ENCODE measurements around the gene MT3.

Gene MT3

DNA sequence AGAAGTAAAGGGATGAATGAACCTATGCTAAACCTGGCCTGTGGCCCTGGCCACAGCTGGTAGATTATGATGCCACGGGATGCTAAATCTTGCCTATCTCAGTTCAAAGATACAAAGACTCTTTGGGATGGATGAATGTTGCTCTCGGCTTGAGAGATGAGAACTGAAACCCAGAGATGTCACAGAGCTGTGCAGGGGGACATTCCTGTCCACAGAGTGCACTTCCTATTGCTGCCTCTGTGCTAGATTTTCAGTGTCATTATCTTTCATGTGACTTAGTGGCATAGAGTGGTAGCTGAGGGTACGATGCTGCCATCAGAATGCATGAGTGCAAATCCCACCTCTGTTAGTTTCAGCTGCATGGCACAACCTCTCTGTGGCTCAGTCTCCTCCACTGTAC, 40.8 kb downstream of the MT3 start:
- DNase-seq (ENCODE audit: low spot score), result peak; percentile 76
- in situ Hi-C loops (cut with MboI; ENCODE audit: low sequenced_read_pairs, unreplicated experiment), result no loop called here
- TF ChIP-seq, protein P1, sequence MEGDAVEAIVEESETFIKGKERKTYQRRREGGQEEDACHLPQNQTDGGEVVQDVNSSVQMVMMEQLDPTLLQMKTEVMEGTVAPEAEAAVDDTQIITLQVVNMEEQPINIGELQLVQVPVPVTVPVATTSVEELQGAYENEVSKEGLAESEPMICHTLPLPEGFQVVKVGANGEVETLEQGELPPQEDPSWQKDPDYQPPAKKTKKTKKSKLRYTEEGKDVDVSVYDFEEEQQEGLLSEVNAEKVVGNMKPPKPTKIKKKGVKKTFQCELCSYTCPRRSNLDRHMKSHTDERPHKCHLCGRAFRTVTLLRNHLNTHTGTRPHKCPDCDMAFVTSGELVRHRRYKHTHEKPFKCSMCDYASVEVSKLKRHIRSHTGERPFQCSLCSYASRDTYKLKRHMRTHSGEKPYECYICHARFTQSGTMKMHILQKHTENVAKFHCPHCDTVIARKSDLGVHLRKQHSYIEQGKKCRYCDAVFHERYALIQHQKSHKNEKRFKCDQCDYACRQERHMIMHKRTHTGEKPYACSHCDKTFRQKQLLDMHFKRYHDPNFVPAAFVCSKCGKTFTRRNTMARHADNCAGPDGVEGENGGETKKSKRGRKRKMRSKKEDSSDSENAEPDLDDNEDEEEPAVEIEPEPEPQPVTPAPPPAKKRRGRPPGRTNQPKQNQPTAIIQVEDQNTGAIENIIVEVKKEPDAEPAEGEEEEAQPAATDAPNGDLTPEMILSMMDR (IDR thresholded peaks at IDR 0.05; ENCODE audit: borderline replicate concordance, control extremely low read depth, extremely low read depth, insufficient read depth, missing control alignments), result no peak

GRCh38 chr16:56631197-56631596, 41.9 kb downstream of the MT3 start:
- TF ChIP-seq, protein P1 (IDR thresholded peaks at IDR 0.05; ENCODE audit: borderline replicate concordance, control extremely low read depth, extremely low read depth, insufficient read depth, missing control alignments), result no peak
- in situ Hi-C loops (cut with MboI; ENCODE audit: low sequenced_read_pairs, unreplicated experiment), result no loop called here
- DNase-seq (ENCODE audit: low spot score), result no peak

GRCh38 chr16:56631832-56632155, 42.5 kb downstream of the MT3 start:
- DNase-seq (ENCODE audit: low spot score), result no peak
- TF ChIP-seq, protein P1 (IDR thresholded peaks at IDR 0.05; ENCODE audit: borderline replicate concordance, control extremely low read depth, extremely low read depth, insufficient read depth, missing control alignments), result no peak
- in situ Hi-C loops (cut with MboI; ENCODE audit: low sequenced_read_pairs, unreplicated experiment), result no loop called here

- no peak for DNase-seq (ENCODE audit: low spot score)
- in situ Hi-C loops (cut with MboI; ENCODE audit: low sequenced_read_pairs, unreplicated experiment), result no loop called here
- TF ChIP-seq, protein P1 (IDR thresholded peaks at IDR 0.05; ENCODE audit: borderline replicate concordance, control extremely low read depth, extremely low read depth, insufficient read depth, missing control alignments), result no peak
These were observed 43.0 kb downstream of the MT3 start, which contains the start of gene MT1M for GRCh38 chr16:56632156-56632847. Gene MT1M (plus strand): TSS chr16:56632659. CDS start chr16:56632732, 73 bp downstream.

- TF ChIP-seq, protein P1 (IDR thresholded peaks at IDR 0.05; ENCODE audit: borderline replicate concordance, control extremely low read depth, extremely low read depth, insufficient read depth, missing control alignments), result no peak
- DNase-seq (ENCODE audit: low spot score), result no peak
- in situ Hi-C loops (cut with MboI; ENCODE audit: low sequenced_read_pairs, unreplicated experiment), result no loop called here
These were observed 43.6 kb downstream of the MT3 start for GRCh38 chr16:56632848-56633365.

DNA sequence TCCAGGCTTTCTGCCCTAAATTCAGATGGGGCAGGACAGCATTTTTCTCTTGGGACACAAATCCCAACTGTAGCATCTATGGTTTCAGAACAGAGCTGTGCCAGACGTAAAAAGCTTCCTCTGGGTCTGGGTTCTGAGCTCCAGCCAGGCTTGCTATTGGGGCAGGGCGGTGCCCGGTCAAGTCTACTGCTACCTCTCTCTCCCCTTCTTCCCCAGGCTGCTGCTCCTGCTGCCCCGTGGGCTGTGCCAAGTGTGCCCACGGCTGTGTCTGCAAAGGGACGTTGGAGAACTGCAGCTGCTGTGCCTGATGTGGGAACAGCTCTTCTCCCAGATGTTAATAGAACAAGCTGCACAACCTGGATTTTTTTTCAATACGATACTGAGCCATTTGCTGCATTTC, 44.2 kb downstream of the MT3 start:
- no peak for DNase-seq (ENCODE audit: low spot score)
- in situ Hi-C loops (cut with MboI; ENCODE audit: low sequenced_read_pairs, unreplicated experiment), result no loop called here
- TF ChIP-seq, protein P1 (IDR thresholded peaks at IDR 0.05; ENCODE audit: borderline replicate concordance, control extremely low read depth, extremely low read depth, insufficient read depth, missing control alignments), result no peak

All from GM13976 (cell line).